Activated T-helper 9 cell treated with anti-CD3 and anti-CD28 coated beads, Interleukin-2, amount 50 U/mL, for 16 hours (primary cell): ENCODE results near the gene MEGF8.

Experiments
- DNase-seq: peaks from one replicate; pipeline ENCODE4 v3.0.0-alpha.2; 2020; ENCODE audit warnings: low read depth

MEGF8 gene

DNA sequence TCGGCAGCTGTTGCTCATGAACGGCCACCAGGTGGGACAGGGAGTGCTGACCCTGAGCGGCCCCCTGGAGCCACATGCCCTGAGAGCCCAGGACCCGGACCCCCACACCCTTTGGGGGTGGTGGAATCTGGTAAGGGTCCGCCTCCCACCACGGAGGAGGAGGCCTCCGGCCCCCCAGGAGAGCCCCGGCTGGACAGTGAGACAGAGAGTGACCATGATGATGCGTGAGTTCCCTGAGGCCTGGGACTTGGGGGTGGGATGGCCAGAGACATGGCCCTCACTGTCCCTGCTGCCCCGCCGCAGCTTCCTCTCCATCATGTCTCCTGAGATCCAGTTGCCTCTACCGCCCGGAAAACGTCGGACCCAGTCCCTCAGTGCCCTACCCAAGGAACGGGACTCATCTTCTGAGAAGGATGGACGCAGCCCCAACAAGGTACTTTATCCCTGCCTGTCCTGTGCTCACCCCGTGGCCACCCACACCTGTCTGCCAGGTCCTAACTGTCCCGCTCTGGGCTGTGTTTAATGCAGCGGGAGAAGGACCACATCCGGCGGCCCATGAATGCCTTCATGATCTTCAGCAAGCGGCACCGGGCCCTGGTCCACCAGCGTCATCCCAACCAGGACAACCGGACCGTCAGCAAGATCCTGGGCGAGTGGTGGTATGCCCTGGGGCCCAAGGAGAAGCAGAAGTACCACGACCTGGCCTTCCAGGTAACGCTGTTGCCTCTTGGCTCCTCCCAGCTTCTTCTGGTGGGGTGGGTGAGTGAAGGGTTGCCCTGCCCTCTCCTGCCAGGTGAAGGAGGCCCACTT lies 38.2 kb upstream of the MEGF8 start:
- no peak for DNase-seq

DNA sequence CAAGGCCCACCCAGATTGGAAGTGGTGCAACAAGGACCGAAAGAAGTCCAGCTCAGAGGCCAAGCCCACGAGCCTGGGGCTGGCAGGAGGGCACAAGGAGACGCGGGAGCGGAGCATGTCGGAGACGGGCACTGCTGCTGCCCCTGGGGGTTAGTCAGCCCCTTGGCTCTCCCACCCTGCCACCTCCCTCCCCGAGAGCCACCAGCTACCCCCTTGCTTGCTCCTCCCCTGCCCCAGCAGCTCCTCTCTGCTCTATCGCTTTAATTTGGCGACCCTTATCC lies 37.7 kb upstream of the MEGF8 start:
- no peak for DNase-seq

DNA sequence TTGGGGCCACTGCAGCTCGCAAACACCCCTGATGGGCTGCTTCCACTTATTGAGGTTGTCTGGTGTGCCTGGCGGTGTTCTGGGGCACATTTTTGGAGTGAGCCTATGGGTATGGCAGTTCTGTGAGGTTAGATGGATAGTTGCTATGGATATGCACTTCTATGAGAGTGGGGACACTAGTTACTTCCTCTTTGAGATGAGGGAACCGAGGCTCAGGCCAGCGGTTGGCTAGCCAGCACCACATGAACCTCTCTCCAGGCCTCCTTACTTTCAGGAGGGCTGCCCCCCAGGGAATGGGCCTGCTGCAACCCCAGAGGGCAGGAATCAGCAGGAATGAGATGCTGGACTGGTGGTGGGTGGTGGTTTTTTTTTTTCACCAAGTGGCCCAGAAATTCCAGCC lies 37.0 kb upstream of the MEGF8 start:
- DNase-seq = no peak

DNA sequence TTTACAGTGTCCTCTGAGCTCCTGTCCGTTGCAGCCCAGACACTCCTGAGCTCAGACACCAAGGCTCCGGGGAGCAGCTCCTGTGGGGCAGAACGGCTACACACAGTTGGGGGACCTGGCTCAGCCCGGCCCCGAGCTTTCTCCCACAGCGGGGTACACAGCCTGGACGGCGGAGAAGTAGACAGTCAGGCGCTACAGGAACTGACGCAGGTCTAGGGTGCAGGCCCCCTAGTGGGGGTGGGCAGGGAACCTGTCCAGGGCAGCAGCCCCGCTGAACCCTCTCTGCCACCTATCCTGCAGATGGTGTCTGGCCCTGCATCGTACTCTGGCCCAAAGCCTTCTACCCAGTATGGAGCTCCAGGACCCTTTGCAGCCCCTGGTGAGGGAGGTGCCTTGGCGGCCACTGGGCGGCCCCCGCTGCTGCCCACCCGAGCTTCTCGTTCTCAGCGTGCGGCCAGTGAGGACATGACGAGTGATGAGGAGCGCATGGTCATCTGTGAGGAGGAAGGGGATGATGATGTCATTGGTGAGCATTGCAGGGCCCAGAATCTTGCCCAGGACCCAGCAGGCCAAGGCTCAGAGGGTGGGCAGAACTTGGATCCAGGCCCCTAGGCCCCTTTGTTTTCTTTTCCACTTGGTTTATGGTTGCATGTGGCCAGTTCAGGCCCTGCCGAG lies 36.4 kb upstream of the MEGF8 start:
- DNase-seq = no peak

DNA sequence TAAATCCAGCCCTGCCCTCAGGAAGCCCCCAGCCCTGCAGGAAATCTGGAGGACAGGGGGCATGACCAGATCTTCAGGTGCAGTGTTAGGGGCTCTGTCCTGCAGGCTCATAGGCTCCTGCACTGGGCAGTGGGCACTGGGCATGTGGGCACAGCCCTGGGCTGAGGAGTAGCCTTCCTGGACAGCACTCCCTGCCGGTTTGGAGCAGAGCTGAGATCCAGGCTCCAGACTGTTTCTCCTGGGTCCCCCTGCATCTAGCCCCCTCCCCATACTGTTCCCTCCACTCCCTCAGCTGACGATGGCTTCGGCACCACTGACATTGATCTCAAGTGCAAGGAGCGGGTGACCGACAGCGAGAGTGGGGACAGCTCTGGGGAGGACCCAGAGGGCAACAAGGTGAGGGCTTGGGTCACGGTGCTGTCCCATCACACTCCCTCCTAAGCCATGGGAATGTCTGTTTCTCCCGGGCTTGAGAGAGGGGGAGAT lies 35.8 kb upstream of the MEGF8 start:
- no peak for DNase-seq

DNA sequence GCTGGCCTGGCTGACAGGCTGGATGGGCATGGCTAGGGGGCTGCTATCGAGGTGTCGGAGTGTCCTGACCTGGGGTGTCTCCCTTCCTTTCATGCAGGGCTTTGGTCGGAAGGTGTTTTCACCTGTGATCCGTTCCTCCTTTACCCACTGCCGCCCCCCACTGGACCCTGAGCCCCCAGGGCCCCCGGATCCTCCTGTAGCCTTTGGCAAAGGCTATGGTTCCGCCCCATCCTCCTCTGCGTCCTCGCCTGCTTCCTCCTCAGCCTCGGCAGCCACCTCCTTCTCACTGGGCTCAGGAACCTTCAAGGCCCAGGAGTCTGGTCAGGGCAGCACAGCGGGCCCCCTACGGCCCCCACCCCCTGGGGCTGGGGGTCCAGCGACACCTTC lies 35.3 kb upstream of the MEGF8 start:
- DNase-seq = no peak

DNA sequence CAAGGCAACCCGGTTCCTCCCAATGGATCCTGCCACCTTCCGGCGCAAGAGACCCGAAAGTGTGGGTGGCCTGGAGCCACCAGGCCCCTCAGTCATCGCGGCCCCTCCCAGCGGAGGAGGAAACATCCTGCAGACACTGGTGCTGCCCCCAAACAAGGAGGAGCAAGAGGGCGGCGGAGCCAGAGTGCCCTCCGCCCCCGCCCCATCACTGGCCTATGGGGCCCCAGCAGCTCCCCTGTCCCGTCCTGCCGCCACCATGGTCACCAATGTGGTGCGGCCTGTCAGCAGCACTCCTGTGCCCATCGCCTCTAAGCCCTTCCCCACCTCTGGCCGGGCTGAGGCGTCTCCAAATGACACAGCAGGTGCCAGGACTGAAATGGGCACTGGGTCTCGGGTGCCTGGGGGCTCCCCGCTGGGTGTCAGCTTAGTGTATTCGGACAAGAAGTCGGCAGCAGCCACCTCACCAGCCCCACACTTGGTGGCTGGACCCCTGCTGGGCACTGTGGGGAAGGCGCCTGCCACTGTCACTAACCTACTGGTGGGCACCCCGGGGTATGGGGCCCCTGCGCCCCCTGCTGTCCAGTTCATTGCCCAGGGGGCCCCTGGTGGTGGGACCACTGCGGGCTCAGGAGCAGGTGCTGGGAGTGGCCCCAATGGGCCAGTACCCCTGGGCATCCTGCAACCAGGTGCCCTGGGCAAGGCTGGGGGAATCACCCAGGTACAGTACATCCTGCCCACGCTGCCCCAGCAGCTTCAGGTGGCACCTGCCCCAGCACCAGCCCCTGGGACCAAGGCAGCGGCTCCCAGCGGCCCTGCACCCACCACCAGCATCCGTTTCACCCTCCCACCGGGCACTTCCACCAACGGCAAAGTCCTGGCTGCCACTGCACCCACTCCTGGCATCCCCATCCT lies 34.7 kb upstream of the MEGF8 start:
- peak; percentile 39 for DNase-seq

DNA sequence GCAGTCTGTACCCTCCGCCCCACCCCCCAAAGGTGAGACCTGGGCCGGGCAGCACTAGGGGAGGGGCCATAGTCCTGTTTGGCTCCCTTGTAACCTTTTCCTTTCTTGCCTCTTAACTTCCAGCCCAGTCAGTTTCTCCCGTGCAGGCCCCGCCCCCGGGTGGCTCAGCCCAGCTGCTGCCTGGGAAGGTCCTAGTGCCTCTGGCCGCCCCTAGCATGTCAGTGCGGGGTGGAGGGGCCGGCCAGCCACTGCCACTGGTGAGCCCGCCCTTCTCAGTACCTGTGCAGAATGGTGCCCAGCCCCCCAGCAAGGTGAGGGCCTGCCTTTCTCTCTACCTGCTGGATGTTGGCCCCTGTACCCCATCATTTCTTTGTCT lies 34.0 kb upstream of the MEGF8 start:
- DNase-seq = no peak

DNA sequence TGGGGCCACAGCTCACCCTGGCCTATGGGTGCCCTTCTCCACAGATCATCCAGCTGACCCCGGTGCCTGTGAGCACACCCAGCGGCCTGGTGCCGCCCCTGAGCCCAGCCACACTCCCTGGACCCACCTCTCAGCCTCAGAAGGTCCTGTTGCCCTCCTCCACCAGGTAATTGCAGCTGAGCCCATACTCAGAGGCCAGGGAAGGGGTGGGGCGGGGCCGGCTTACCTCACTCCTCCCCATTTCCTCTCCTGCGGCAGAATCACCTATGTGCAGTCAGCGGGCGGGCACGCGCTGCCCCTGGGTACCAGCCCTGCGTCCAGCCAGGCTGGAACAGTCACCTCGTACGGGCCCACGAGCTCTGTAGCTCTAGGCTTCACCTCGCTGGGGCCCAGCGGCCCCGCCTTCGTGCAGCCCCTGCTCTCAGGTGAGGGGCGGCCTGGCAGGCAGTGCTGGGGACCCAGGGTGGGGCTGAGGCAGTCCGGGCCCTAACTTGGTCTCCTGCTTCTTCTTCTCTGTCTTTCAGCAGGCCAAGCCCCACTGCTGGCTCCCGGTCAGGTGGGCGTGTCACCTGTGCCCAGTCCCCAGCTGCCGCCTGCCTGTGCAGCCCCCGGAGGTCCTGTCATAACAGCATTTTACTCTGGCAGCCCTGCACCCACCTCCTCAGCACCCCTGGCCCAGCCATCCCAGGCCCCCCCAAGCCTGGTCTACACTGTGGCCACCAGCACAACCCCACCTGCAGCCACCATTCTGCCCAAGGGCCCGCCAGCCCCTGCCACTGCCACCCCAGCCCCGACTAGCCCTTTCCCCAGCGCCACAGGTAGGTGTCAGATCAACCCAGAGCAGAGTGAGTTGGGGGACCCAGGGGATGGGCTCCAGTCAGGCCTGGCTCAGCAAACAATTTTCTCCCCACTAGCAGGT lies 33.1 kb upstream of the MEGF8 start:
- no peak for DNase-seq

DNA sequence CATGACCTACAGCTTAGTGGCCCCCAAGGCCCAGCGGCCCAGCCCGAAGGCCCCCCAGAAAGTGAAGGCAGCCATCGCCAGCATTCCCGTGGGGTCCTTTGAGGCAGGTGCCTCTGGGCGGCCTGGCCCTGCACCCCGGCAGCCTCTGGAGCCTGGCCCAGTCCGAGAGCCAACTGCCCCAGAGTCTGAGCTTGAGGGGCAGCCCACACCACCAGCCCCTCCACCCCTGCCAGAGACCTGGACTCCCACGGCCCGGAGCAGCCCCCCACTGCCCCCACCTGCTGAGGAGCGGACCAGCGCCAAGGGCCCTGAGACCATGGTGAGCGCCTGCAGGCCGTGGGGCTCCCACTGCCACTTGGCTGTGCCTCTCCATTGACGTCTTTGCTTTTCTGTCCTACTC lies 32.5 kb upstream of the MEGF8 start:
- no peak for DNase-seq

DNA sequence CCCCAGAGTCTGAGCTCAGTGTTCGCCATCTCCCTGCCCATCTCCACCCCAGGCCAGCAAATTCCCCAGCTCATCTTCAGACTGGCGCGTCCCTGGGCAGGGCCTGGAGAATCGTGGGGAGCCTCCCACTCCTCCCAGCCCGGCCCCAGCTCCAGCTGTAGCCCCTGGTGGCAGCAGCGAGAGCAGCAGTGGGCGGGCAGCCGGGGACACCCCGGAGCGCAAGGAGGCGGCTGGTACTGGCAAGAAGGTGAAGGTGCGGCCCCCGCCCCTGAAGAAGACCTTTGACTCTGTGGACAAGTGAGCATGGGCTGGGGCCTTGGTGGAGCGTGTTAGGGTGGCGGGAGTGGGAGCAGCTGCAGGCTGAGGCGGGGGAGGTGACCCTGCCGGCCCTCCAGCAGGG lies 31.9 kb upstream of the MEGF8 start:
- no peak for DNase-seq

DNA sequence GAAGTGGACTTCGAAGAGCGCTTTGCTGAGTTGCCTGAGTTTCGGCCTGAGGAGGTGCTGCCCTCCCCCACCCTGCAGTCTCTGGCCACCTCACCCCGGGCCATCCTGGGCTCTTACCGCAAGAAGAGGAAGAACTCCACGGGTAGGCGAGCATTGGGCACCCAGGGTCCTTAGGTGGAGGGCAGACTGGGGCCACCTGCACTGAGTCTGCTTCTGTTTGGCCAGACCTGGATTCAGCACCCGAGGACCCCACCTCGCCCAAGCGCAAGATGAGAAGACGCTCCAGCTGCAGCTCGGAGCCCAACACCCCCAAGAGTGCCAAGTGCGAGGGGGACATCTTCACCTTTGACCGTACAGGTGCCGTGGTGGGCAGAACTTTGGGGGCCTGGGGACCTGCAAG lies 31.5 kb upstream of the MEGF8 start:
- DNase-seq = no peak

DNA sequence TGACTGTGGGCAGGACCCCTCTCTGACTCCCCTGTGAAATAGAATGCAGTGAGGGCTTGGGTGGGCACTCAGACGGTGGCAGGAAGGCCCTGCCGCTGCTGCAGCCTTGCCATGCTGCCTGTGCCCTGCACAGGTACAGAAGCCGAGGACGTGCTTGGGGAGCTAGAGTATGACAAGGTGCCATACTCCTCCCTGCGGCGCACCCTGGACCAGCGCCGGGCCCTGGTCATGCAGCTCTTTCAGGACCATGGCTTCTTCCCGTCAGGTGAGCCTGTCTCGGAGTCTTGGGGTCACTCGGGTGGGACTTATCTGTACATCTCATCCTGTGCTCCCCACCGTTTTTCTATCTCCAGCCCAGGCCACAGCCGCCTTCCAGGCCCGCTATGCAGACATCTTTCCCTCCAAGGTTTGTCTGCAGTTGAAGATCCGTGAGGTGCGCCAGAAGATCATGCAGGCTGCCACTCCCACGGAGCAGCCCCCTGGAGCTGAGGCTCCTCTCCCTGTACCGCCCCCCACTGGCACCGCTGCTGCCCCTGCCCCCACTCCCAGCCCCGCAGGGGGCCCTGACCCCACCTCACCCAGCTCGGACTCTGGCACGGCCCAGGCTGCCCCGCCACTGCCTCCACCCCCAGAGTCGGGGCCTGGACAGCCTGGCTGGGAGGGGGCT lies 30.8 kb upstream of the MEGF8 start:
- no peak for DNase-seq

DNA sequence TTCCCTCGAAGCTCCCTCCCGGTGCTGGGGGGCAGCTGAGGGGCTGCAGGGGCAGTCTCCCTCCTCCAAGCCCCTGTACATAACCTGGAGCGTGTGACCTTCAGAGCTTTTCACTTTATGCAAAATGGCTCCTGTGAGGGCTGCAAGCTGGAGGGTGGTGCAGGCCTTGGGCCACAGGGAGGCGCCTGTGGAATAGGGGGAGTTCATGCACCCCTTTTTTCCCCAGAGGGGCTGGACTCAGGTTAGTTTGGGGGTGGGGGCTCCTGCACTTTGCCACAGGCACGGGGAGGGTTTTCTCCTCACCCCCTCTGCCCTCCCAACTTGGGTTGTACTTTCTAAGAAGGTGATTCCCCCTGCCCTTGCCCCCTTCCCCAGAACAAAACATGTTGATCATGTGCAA lies 30.1 kb upstream of the MEGF8 start:
- DNase-seq = no peak

DNA sequence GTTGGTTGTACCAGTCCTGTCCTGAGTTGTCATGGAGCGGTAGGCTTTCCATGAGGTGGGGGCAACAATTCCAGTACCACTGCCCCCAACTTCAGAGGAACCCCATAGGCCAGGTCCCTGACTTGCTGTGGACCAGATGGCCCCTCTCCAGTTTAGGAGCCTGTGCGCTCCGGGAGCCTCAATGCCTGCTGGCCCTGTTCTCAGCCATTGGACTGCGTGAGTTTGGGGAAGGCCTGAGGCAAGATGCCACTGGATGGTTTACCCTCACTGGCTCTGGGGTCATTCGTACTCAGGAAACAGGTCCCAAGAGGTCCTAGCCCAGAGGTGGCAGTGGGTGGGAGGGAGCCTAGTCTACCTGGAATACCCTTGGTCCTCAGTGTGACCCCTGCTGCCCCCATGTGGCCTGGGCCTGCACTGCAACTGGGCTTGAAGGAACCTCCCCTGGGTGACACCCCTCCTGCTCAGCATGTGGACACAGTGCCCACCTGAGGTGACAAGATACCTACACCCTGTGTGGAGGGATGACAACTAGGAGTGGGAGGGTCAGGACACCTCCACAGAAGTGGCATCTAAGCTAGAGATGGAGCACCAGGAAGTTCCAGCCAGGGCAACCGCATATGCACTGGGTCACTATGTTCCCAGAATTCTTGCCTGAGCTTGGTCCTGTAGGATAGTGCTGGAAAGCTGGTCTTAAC lies 29.5 kb upstream of the MEGF8 start:
- DNase-seq = peak; percentile 84

DNA sequence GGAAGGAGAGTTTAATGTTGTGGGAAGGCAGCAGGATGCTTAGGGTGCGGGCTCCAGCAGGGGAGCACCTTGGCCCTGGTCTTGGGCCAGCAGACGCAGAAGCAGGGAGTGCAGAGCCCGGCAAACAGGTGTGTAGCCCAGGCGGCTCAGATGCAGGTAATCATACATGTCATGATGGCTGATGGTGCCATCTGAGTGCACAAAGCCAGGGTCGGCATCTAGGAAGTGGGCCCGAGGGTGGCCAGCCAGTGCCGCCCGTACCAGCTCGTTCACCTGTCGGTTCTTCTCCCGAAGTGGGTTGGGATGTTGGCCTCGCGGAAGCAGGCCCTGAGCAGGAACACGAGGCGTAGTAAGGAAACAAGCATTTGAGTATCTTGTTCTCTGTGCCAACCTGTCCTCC lies 28.4 kb upstream of the MEGF8 start:
- DNase-seq = no peak

DNA sequence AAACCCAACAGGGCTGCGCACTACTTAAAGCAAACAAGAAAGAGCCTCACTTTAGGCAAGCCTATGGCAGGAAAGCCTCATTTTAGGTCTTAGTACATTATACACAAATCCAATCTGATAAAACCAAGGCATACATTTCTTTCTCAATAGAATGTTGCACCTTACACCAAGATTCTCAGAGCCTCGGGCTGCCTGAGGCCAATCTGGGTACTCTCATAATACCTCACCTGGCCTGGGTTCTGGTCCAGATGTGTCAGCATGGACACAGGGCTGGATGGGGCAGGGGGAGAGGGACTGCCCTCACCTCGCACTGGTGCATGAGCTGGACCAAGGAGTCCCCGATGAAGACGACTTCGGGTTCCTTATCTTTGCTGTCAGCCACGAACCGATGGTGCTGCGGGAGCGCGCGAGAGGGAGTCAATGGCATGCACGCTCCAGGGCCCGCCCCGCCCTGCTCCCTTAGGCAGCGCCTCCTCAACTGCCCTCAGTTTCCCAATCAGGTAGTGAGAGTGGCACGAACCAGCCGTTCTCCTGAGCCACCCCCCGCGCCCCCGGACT lies 23.7 kb upstream of the MEGF8 start, which contains the start of gene PRR19:
PRR19 (plus strand) TSS at position 487 of the 558 bp plus-strand sequence. CDS start 7,453 bp downstream, outside the sequence.
- no peak for DNase-seq

DNA sequence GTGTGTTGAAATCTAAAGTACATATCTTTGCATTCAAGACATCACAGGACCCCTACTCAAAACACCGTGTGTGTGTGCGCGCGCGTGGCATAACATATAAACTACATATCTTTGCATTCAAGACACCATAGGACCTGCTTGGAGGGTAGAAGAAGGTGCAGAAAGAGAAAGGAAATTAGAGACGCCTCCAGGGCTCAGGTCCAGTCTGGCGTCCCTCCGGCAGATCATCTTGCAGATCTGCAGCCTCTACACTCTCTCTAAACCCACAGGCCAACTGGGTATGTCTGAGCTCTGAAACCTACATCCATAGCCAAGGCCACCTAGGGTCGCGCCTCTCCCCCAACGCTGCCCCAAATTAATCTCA lies 22.4 kb upstream of the MEGF8 start:
- no peak for DNase-seq

DNA sequence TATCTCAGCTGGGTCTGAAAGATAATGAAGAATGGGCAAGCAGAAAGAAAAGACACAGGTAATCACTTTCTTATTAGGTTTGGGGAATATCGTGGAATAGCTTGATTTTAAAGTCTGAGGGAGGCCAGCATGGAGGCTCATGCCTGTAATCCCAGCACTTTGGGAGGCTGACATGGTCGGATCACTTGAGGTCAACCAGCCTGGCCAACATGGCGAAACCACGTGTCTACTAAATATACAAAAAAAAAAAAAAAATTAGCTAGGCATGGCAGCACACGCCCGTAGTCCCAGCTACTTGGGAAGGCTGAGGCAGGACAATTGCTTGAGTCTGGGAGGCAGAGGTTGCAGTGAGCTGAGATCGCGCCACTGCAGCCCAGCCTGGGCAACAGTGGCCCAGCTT lies 21.6 kb upstream of the MEGF8 start:
- no peak for DNase-seq

DNA sequence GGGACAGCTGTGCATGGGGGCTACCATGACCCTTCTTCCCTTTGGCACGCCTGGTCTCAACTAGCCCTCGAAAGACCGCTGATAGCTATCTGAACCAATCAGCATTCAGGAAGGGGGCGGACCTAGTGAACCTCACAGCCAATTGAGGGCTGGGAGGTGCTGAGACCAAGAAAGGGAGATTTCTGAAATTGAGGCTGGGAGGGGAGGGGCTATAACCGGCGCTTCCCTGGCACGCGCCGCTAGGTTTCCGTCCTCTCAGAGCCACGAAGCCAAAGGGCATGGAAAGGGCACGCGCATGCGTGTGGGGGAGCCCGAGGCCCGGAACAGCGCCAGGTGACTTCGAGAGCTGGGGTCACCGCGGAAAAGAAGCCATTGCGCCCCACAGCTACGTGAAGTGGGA lies 18.8 kb upstream of the MEGF8 start:
- no peak for DNase-seq
